Trophoblast cell (in vitro differentiated cells and primary cell): ENCODE measurements around the gene PTN.
"Not testable (repeated sequence)": the region's sequence is repeated elsewhere in the genome, so short reads cannot be mapped to it uniquely, and the experiment has no call there.

Source experiments
- DNase-seq, 2 donors: peaks; one replicate each; pipeline ENCODE4 v3.0.0-alpha.2; 2016
- H2AFZ ChIP-seq: 2 replicates; pipeline ENCODE4 v1.6.1; 2013; ENCODE audit warnings: low read length, moderate library complexity, mild to moderate bottlenecking; ENCODE audit not compliant: insufficient read depth, poor library complexity
- H2AK5ac ChIP-seq: 2 replicates; pipeline ENCODE4 v1.6.1; 2013; ENCODE audit warnings: mild to moderate bottlenecking, low read length
- H2BK120ac ChIP-seq: 2 replicates; pipeline ENCODE4 v1.6.1; 2013; ENCODE audit warnings: low read length, mild to moderate bottlenecking, moderate library complexity; ENCODE audit not compliant: insufficient read depth, poor library complexity
- H2BK12ac ChIP-seq: 2 replicates; pipeline ENCODE4 v1.6.1; 2013; ENCODE audit warnings: mild to moderate bottlenecking, low read length, moderate library complexity
- H2BK5ac ChIP-seq: 2 replicates; pipeline ENCODE4 v1.6.1; 2013; ENCODE audit warnings: low read length, low read depth, moderate library complexity, mild to moderate bottlenecking; ENCODE audit not compliant: poor library complexity
- H3K14ac ChIP-seq: 2 replicates; pipeline ENCODE4 v1.6.1; 2013; ENCODE audit warnings: mild to moderate bottlenecking, low read length
- H3K18ac ChIP-seq: 2 replicates; pipeline ENCODE4 v1.6.1; 2013; ENCODE audit warnings: mild to moderate bottlenecking, low read length
- H3K23ac ChIP-seq: 2 replicates; pipeline ENCODE4 v1.6.1; 2013; ENCODE audit warnings: low read length
- H3K27ac ChIP-seq: 2 replicates; pipeline ENCODE4 v1.5.1; 2013; ENCODE audit warnings: low read depth, mild to moderate bottlenecking, inconsistent platforms, low read length, moderate library complexity
- H3K27me3 ChIP-seq: 2 replicates; pipeline ENCODE4 v1.6.1; 2013; ENCODE audit warnings: inconsistent platforms, mild to moderate bottlenecking, low read length, moderate library complexity; ENCODE audit not compliant: insufficient read depth
- H3K36me3 ChIP-seq, 2 experiments: 1 replicate in 1 of 2; 2 replicates in 1 of 2; pipeline ENCODE4 v1.6.1; 2013; ENCODE audit warnings: low read length in 2 of 2, mild to moderate bottlenecking in 2 of 2, moderate library complexity in 1 of 2; ENCODE audit not compliant: insufficient read depth in 2 of 2, control insufficient read depth in 1 of 2
- H3K4ac ChIP-seq: 2 replicates; pipeline ENCODE4 v1.6.1; 2013; ENCODE audit warnings: low read depth, mild to moderate bottlenecking, low read length, moderate library complexity
- H3K4me1 ChIP-seq, 2 experiments: 1 replicate in 1 of 2; 2 replicates in 1 of 2; pipeline ENCODE4 v1.6.1; 2013; ENCODE audit warnings: low read length in 2 of 2, mild to moderate bottlenecking in 2 of 2, moderate library complexity in 1 of 2; ENCODE audit not compliant: insufficient read depth in 2 of 2, control insufficient read depth in 1 of 2
- H3K4me2 ChIP-seq: 2 replicates; pipeline ENCODE4 v1.6.1; 2013; ENCODE audit warnings: inconsistent platforms, mild to moderate bottlenecking, low read length, moderate library complexity
- H3K4me3 ChIP-seq: 2 replicates; pipeline ENCODE4 v1.5.1; 2013; ENCODE audit warnings: mild to moderate bottlenecking, low read depth, low read length, inconsistent platforms
- H3K79me1 ChIP-seq: one replicate; pipeline ENCODE4 v1.6.1; 2013; ENCODE audit warnings: low read length
- H3K79me2 ChIP-seq: 2 replicates; pipeline ENCODE4 v1.6.1; 2013; ENCODE audit warnings: low read length, mild to moderate bottlenecking; ENCODE audit not compliant: control insufficient read depth, insufficient read depth, poor library complexity
- H3K9ac ChIP-seq: 2 replicates; pipeline ENCODE4 v1.6.1; 2013; ENCODE audit warnings: mild to moderate bottlenecking, low read length
- H3K9me3 ChIP-seq: 2 replicates; pipeline ENCODE4 v1.6.1; 2013; ENCODE audit warnings: low read depth, mild to moderate bottlenecking, control low read depth, inconsistent platforms, low read length; ENCODE audit not compliant: insufficient read depth
- H4K12ac ChIP-seq: 2 replicates; pipeline ENCODE4 v1.6.1; 2013; ENCODE audit warnings: low read depth, mild to moderate bottlenecking, low read length, moderate library complexity
- H4K8ac ChIP-seq: 2 replicates; pipeline ENCODE4 v1.6.1; 2013; ENCODE audit warnings: low read depth, mild to moderate bottlenecking, low read length, moderate library complexity
- H4K91ac ChIP-seq: one replicate; pipeline ENCODE4 v1.6.1; 2013; ENCODE audit warnings: low read depth, mild to moderate bottlenecking, low read length, moderate library complexity
- WGBS: extraction: QIAGEN DNeasy Blood & Tissue Kit; methylation state at CpG from one replicate; pipeline ENCODE4 v1.1.7; 2013; ENCODE audit warnings: missing lambda C conversion rate; ENCODE audit not compliant: insufficient read length, insufficient coverage; ENCODE audit errors: extremely low coverage; 5-methylcytosine and 5-hydroxymethylcytosine counted together

Gene PTN

DNA sequence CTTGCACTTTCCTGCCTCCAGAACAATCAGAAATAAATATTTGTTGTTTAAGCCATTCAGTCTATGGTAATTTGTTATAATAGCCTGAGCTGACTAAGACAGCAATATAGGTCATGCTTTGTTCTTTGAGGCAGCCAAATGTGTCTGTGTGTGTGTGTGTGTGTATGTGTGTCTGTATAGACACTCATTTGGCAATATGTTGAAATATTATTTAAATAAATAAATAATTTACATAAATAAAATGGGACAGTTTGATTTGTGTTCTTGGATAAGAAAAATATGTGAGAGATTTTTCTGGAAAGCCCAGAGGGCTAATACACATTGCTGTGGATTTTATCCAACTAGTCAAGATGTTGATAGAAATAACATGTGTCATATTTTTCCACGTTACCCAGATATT is 140.2 kb downstream of the PTN start:
- no peak overlapping the region for H3K4me2 ChIP-seq
- H3K27me3 ChIP-seq = no peaks in the 10 kb centered on the region
- no peaks in the 10 kb centered on the region for H3K36me3 ChIP-seq
- H2BK5ac ChIP-seq = no peak overlapping the region
- no peak overlapping the region for H2AFZ ChIP-seq
- no peaks in the 10 kb centered on the region for H3K79me2 ChIP-seq
- no peaks in the 10 kb centered on the region for H3K79me1 ChIP-seq
- no peak for DNase-seq
- no peak overlapping the region for H2BK120ac ChIP-seq
- no peak overlapping the region for H2BK12ac ChIP-seq
- no CpG with 5 or more reads among the region's 1 CpG for WGBS
- H4K91ac ChIP-seq = no peak overlapping the region
- H3K4ac ChIP-seq = no peak overlapping the region
- H4K12ac ChIP-seq = no peak overlapping the region
- H3K9me3 ChIP-seq = no peaks in the 10 kb centered on the region
- H3K4me3 ChIP-seq = no peak overlapping the region
- no peak overlapping the region for H3K14ac ChIP-seq
- no peaks in the 10 kb centered on the region for H3K4me1 ChIP-seq
- no peak overlapping the region for H3K23ac ChIP-seq
- no peak overlapping the region for H3K9ac ChIP-seq
- no peak overlapping the region for H3K18ac ChIP-seq
- H4K8ac ChIP-seq = no peak overlapping the region
- H3K27ac ChIP-seq = no peak overlapping the region
- no peak overlapping the region for H2AK5ac ChIP-seq

DNA sequence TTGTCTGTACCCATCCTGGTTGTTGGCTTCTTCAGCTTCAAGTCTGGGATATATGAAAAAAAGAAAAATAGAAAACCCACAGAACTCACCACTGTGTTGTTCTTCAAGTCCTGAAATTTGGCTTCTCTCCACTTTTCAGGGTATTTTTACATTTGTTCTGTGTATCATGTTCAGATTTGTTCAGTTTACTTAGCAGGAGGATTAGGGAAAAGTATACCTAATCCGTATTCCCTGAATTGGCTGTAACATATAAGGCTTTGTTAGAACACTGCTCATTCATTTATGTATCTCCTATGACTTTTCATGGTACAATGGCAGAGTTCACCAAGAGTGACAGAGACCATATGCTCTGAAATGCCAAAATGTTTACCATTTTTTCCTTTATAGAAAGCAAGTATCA is 146.9 kb downstream of the PTN start:
- Histone ChIP-seq H4K12ac (no peak overlapping the region), H3K4ac (no peak overlapping the region), H3K27ac (no peak overlapping the region), H3K36me3 (no peaks in the 10 kb centered on the region), H2BK12ac (no peak overlapping the region), H3K4me2 (no peak overlapping the region), H3K79me2 (no peaks in the 10 kb centered on the region), H3K14ac (no peak overlapping the region), H3K9me3 (no peaks in the 10 kb centered on the region), H2BK5ac (no peak overlapping the region), H3K18ac (no peak overlapping the region), H2AK5ac (no peak overlapping the region), H3K4me1 (no peaks in the 10 kb centered on the region), H4K91ac (no peak overlapping the region), H3K27me3 (no peaks in the 10 kb centered on the region), H3K79me1 (no peaks in the 10 kb centered on the region), H4K8ac (no peak overlapping the region), H3K9ac (no peak overlapping the region), H2BK120ac (no peak overlapping the region), H3K4me3 (no peak overlapping the region), H3K23ac (no peak overlapping the region), H2AFZ (no peak overlapping the region)
- no peak for DNase-seq
- no CpG with 5 or more reads among the region's 1 CpG for WGBS

DNA sequence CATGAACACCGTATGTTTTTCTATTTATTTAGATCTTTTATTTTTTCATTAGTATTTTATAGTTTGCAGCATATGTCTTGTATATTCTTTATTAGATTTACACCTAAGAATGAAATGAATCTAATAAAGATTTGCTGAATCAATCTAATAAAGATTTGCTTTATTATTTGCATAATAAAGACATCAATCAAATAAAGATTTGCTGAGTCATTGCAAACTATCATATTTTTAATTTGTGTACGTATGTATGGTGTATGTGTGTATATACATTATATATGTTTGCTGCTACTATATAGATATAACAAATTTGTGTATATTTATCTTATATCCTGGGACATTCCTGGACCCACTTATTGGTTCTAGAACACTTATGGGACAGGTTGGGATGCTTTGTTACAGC is 147.5 kb downstream of the PTN start:
- no peak for DNase-seq
- Histone ChIP-seq H3K23ac (no peak overlapping the region), H3K4ac (no peak overlapping the region), H2BK12ac (no peak overlapping the region), H2BK5ac (no peak overlapping the region), H3K14ac (no peak overlapping the region), H3K79me2 (no peaks in the 10 kb centered on the region), H3K4me3 (no peak overlapping the region), H3K4me1 (no peaks in the 10 kb centered on the region), H4K91ac (no peak overlapping the region), H3K9me3 (no peaks in the 10 kb centered on the region), H3K4me2 (no peak overlapping the region), H4K8ac (no peak overlapping the region), H3K36me3 (no peaks in the 10 kb centered on the region), H3K27ac (no peak overlapping the region), H3K27me3 (no peaks in the 10 kb centered on the region), H2AK5ac (no peak overlapping the region), H3K18ac (no peak overlapping the region), H2AFZ (no peak overlapping the region), H3K9ac (no peak overlapping the region), H2BK120ac (no peak overlapping the region), H4K12ac (no peak overlapping the region), H3K79me1 (no peaks in the 10 kb centered on the region)
- WGBS = no CpG with 5 or more reads among the region's 2 CpGs

DNA sequence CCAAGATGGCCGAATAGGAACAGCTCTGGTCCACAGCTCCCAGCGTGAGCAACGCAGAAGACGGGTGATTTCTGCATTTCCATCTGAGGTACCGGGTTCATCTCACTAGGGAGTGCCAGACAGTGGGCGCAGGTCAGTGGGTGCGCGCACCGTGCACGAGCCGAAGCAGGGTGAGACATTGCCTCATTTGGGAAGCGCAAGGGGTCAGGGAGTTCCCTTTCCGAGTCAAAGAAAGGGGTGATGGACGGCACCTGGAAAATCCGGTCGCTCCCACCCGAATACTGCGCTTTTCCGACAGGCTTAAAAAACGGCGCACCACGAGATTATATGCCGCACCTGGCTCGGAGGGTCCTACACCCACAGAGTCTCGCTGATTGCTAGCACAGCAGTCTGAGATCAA is 161.9 kb downstream of the PTN start:
- H4K91ac ChIP-seq, H4K12ac ChIP-seq, H4K8ac ChIP-seq, H3K4me2 ChIP-seq, H3K9me3 ChIP-seq, H2AFZ ChIP-seq, H3K79me2 ChIP-seq, H3K4ac ChIP-seq, H2BK12ac ChIP-seq, H3K18ac ChIP-seq, H3K4me1 ChIP-seq, H3K79me1 ChIP-seq, DNase-seq, H3K9ac ChIP-seq, H3K23ac ChIP-seq, H3K27me3 ChIP-seq, H2BK5ac ChIP-seq, H3K27ac ChIP-seq, H3K14ac ChIP-seq, H3K4me3 ChIP-seq, H3K36me3 ChIP-seq, H2AK5ac ChIP-seq, H2BK120ac ChIP-seq: not testable (repeated sequence)
- no CpG with 5 or more reads among the region's 25 CpGs for WGBS
